Lower leg skin (tissue), 3 donors: Measurements from ENCODE around the gene LRRC49.

Experiments used
- POLR2A ChIP-seq, 2 donors: fragments of 450-650 bp; IDR thresholded peaks; one replicate each; pipeline ENCODE4 v1.6.1; 2016 to 2017; ENCODE audit warnings: antibody characterized with exemption in 2 of 2, mild to moderate bottlenecking in 1 of 2, moderate library complexity in 1 of 2
- TF ChIP-seq, protein P1 (sequence below), 3 donors: fragments of 450-650 bp; IDR thresholded peaks; one replicate each; pipeline ENCODE4 v1.5.1; 2016; ENCODE audit warnings: antibody characterized with exemption in 3 of 3, mild to moderate bottlenecking in 3 of 3, moderate library complexity in 2 of 3

DNA sequence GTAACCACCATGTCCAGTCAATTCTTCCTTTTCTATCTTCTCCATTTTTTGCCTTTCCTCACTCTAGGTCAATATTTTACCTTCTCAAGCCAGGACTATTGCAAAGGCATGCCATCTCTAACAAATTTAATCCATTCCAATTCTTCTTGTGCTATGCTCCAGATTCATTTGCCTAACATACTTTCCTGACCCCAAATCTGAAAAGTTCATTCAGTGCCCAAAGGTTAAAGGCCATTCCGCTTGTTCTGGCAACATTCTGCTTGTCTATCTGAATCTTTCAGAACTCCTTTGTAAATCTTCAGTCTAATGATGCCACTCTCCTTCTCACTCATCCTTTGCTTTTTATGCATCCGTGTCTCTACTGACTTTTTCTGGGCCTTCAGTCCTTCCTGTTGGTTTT is 15.9 kb upstream of the LRRC49 start:
- TF ChIP-seq, protein P1, sequence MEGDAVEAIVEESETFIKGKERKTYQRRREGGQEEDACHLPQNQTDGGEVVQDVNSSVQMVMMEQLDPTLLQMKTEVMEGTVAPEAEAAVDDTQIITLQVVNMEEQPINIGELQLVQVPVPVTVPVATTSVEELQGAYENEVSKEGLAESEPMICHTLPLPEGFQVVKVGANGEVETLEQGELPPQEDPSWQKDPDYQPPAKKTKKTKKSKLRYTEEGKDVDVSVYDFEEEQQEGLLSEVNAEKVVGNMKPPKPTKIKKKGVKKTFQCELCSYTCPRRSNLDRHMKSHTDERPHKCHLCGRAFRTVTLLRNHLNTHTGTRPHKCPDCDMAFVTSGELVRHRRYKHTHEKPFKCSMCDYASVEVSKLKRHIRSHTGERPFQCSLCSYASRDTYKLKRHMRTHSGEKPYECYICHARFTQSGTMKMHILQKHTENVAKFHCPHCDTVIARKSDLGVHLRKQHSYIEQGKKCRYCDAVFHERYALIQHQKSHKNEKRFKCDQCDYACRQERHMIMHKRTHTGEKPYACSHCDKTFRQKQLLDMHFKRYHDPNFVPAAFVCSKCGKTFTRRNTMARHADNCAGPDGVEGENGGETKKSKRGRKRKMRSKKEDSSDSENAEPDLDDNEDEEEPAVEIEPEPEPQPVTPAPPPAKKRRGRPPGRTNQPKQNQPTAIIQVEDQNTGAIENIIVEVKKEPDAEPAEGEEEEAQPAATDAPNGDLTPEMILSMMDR (IDR thresholded peaks at IDR 0.05), result no peak
- TF ChIP-seq POLR2A (IDR thresholded peaks at IDR 0.05), result no peak
